Measurements from ENCODE around the gene KCNG2.

- TF ChIP-seq RAD21 (conservative IDR thresholded peaks at IDR 0.05): no peak
- TF ChIP-seq EP300 (conservative IDR thresholded peaks at IDR 0.05; ENCODE audit: poor library complexity, severe bottlenecking): no peak
- TF ChIP-seq CTCF (IDR thresholded peaks at IDR 0.05; ENCODE audit: poor library complexity, severe bottlenecking): no peak
- TF ChIP-seq EZH2 (IDR thresholded peaks at IDR 0.05; ENCODE audit: borderline replicate concordance, insufficient read depth, low read length, poor library complexity, severe bottlenecking): no peak
- no peak for TF ChIP-seq MXI1 (conservative IDR thresholded peaks at IDR 0.05; ENCODE audit: poor library complexity, severe bottlenecking)
- no peak for TF ChIP-seq POLR2AphosphoS5 (IDR thresholded peaks at IDR 0.05)
- TF ChIP-seq SMC3 (conservative IDR thresholded peaks at IDR 0.05; ENCODE audit: poor library complexity): no peak
- no peak for TF ChIP-seq REST (IDR thresholded peaks at IDR 0.05; ENCODE audit: borderline replicate concordance)
These were observed 117.7 kb downstream of the KCNG2 start for GRCh38 chr18:79915161-79916127.
